ENCODE results near the gene C1orf105.

The C1orf105 gene

DNA sequence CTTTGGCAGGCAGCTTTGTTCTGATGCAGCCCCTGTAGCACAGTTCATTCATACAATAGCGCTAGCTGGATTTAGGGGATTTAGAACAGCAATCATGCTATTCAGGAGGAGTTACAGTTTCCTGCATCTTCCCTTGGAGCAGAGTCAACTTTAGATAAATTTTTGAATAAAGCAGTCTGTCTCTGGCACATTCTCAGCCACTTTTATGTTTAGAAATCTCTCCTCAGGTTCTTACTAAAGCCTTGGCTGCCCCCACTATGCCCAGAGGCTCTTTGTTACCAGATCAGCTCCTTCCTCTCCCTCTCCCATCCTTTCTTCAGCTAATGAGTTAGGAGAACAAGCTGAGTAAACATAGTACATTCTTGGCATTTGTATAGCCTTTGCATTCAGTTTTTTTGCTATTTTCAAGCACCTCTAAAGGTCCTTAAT is 40.4 kb downstream of the C1orf105 start:
- no peak for DNase-seq

- DNase-seq = no peak
Observed at GRCh38 chr1:172465617-172466016, 45.1 kb downstream of the C1orf105 start.

- no peak for DNase-seq
Observed at GRCh38 chr1:172466795-172467407, 46.4 kb downstream of the C1orf105 start.

DNA sequence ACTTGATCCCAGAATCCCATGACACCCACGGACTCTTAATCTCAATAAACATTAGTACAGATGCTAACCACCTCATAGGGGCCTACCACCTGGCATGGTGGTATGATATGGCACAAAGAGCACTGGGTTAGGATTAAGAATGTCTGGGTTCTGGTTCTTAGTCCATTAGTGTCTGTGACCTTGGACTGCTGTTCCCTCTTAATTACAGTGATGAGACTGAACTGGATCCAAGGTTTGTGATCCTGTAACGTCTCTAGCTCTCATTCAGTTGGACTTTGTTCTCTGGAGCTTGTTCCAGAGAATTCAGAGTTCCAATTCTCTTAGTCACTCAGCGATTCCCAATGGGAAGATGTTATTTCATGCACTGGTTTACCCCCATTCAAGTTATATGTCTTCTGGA is 47.0 kb downstream of the C1orf105 start:
- DNase-seq = no peak

DNA sequence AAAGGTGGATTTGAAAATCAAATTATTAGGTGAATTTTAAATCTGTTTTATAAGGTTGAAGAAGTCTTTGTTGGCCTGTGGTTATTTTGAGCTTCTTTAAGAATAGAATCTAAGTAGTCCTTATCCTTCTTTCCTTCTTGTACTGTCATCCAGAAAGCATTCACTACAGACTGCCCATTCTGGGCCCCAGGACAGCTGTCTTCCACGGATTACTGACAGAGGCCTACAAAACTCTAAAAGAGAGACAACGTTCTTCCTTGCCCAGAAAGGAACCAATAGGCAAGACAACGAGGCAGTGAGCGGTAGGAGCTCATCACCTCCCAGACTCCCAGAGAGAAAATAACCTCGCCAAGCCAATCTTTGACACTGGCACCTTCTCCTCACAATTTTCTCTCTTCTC is 47.8 kb downstream of the C1orf105 start:
- no peak for DNase-seq

- no peak for DNase-seq
Observed at GRCh38 chr1:172469717-172470116, 49.2 kb downstream of the C1orf105 start.

DNA sequence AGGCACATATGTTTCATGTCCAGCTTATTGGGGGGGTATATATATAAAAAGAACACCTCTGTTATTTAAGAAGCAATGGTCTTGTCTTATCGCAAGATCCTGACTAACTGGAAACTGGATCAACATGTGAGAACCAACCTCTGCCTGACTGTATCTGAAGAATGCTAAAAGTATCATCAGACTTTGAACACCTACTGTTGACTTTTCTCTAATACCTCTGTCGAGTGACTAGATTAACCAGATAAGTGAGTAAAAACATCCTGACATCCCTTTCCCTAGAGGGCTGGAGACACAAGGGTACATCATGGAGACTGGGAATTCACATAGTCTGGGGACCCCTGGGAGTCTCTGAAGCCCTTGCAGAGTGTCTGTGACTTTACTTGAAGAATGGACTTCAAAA is 49.7 kb downstream of the C1orf105 start:
- no peak for DNase-seq

GRCh38 chr1:172471666-172472065 is 51.2 kb downstream of the C1orf105 start:
- DNase-seq = no peak

DNA sequence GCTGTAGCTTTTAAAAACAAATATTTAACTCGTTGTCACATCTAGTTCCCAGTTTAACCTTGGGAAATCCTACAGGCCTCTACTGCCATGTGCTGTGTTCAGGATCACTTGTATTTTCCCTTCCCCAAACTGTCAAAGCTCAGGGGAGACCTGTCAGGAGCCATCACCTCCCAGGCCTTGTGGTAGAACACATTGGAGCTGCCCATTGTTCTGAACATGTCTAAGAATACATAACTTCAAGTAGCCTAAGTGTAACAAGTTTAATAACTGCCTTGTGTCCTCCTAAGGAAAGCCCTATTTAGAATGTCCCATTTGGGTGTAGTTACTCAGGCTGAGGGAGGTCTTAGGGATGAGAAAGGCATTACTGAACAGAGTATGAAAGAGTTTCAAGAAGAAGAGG is 52.0 kb downstream of the C1orf105 start:
- no peak for DNase-seq

DNA sequence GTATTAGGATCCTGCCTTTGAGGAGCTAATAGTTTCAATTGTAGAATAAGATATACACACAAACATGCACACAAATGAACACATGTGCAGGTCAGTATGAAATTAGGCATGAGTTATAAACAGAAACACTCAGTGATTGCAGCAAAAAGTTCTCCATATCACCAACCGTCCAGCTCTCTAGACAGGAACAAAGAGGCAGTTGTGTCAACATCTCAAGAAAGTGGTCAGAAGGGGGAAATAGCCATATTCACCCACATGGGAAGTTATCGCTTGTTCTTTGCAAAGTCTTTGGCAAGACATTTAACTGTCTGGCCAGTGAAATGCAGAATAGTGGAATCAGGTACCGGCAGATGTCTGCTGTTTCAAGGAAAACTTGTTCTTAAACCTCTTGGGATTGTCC is 52.8 kb downstream of the C1orf105 start:
- DNase-seq = no peak

DNA sequence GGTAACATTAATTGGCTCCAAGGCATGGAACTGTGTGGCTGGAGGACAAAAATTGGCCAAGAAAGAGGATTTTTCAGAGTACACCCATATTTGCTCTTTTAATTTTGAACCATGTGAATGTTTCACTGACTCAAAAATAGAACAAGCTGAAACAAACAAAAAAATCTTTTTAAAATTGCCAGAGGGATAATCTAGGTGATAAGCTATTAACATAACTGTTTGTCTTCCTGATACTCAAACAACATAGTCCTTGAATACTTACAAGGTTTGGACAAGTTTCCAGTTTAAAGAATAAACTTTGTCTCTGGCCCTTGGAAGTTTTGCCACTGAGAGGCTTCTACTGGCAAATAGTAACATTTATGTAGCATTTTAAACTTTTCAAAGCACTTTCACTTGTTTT is 53.4 kb downstream of the C1orf105 start:
- DNase-seq = no peak

- DNase-seq = no peak
Observed at GRCh38 chr1:172476218-172476811, 55.8 kb downstream of the C1orf105 start.

DNA sequence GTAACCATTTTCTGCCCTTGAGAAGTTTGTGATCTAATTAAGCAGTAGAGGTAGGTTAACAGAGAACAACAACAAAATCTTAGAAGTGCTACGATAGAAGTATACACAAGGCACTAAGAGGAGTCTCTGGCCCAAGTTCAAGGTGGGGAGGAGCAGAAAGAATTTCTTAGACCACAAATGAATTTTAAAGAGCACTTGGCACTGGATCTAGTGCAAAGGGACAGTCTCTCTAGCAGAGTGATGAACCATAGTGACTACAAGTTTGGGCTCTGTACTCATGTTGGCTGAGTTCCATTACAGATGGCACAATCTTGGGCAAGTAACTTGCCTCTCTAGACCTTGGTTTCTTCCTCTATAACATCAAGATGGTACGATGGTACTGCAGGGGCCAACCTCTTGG is 56.7 kb downstream of the C1orf105 start:
- DNase-seq = no peak

DNA sequence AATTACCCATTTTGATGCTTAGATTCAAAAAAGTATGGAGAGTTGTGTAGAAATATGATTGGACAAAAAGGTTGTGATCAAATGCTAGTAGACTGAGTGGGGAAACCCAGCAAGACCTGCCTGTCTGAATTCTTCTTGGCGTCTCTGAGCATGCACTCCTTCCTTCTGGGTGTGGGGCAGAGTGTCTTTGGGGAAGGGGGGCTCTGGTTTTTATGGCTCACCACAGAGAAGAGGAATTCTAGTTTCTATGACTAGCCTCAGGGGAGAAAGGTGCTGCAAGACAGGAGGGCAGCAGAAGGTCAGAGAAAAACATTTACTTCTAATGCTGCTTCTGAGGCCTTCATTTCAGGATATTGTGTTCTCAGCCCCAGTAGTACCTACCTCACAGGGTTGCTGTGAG is 57.3 kb downstream of the C1orf105 start:
- DNase-seq = no peak

DNA sequence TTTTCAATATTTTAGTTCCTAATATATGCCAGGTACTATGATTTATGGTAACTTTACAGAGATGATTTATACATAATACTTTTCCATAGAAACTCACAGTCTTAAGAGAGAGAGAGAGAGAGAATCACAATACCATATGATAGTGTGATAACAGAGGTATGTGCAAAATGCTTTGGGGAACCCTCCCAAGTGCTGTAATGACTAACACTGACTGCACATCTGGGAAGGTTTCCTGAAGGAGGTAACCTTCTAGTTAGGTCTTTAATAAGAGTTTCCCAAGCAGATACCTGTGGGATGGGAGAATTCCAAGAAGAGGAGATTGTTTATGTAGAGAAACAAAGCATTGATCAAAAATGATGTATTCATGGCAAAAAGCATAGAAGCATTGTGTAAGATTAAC is 58.0 kb downstream of the C1orf105 start:
- no peak for DNase-seq

GRCh38 chr1:172480431-172480830 is 59.9 kb downstream of the C1orf105 start:
- DNase-seq = no peak

- no peak for DNase-seq
Observed at GRCh38 chr1:172482044-172482443, 61.6 kb downstream of the C1orf105 start.

DNA sequence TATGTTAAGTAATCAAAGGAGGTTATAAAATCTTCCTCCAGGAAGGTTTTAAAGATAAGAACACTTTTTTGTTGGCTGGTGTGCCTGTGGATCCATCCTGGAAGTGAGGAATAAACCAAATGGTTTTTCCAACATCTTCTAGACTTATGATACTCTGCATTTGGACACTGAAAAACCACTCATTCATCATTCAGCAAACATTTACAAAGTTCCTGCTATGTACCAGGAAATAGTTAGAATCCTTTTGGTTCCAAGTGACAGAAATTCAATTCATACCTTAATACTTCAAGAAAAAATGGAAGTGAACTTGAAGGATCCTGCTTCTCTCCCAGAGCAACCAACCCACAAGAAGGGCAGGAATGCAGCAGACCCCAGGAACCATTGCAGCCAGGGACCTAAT is 63.0 kb downstream of the C1orf105 start:
- no peak for DNase-seq

GRCh38 chr1:172484252-172484651 is 63.8 kb downstream of the C1orf105 start:
- no peak for DNase-seq

DNA sequence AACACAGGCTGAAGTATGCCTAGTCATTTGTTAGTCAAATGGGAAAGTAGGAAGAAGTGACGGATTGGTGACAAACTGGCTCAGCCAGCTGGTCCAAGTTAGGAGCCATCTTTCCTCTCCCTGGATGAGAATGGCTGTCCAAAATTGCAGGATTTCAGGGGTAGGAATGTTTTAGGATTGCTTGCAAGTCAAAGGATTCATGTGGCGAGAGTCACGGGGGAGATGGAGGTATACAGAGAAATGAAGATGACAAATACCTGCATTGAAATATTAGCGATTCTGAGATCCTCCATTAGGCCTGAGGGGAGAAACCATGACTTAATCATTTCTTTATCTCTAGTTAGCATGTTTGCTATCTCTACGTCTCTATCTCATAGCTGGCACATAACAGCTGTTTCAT is 65.1 kb downstream of the C1orf105 start:
- no peak for DNase-seq

DNA sequence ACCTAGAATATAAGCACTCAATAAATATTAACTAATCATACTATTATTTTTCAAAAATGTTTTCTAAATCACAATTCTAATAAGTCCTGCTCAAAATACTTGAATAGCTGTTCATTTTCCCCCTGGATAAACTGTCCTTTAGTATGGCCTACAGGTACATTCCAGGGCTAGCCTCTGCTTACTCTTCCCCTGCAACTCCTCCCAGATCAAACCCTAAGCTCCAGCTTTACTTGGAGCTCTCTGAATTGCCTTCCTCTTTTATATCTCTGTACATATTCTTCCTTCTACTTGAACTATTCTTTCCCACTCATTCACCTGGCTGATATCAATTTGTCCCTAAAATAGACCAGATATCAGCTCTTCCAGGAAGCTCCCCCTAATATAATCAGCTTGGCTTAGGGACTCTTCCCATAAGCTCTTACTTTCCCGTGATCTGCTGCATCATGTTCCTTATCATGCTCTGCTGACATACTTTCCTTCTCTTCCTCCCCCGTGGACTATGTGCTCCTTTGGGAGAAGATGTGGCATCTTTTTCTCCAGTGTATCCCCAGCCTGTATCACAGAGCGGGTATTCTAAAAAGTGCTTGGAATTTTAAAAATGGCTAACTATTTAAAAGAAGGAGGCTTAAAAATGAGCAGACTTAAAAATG is 66.4 kb downstream of the C1orf105 start:
- no peak for DNase-seq

DNA sequence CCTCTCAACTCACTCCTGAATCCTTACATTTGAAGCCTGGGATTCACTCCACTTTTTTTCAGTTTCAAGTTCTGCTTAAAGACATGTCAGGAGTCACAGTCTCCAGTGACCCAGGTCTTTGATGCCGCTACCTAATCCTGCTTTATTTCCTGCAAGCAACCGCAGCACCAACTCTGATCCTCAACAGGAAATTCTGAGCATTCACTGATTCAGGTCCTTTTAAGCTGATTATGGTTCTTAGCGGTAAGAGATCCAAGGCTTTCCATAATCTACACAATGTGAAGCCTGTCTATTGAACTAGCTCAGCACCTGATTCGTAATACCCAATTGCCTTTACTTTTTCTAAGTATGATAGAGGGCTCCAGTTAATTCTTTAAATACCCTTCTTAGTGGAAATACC is 67.1 kb downstream of the C1orf105 start:
- DNase-seq = no peak

- DNase-seq = no peak
Observed at GRCh38 chr1:172488393-172488792, 67.9 kb downstream of the C1orf105 start.

DNA sequence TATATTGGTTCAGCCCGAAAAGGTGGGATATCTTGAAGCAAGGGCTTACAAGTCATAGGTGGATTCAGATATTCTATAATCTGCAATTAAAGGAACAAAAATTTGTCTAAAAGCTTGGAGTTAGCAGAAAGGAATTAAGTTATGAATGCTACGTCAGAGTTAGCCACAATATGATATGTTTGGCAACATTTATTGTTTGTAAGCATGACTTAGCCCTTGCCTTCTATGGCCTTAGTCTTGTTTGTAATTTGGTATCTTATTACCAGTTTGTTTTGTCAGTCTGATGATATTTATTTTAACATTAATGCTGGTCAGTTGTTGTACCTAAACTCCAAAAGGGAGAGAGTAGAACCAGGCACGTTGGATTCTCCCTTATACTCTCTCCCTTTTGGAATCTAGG is 69.4 kb downstream of the C1orf105 start:
- DNase-seq = no peak

- DNase-seq = no peak
Observed at GRCh38 chr1:172492421-172492820, 71.9 kb downstream of the C1orf105 start.

Measured in activated effector memory CD4-positive, alpha-beta T cell treated with anti-CD3 and anti-CD28 coated beads, Interleukin-2, amount 50 U/mL, for 16 hours (primary cell).